Body of pancreas (tissue), 4 donors: ENCODE data around the gene WNT5B.

Source experiments
- POLR2A ChIP-seq, 3 donors: fragments of 450-650 bp; IDR thresholded peaks; one replicate each; pipeline ENCODE4 v1.6.1; 2016; ENCODE audit warnings: antibody characterized with exemption in 3 of 3, mild to moderate bottlenecking in 2 of 3
- TF ChIP-seq, protein P1 (sequence below), 7 experiments: fragments of 450-650 bp in 4 of 7; fragments of 200-600 bp in 3 of 7; sonication (generic) in 3 of 7; IDR thresholded peaks; one replicate each; pipeline ENCODE4 v1.5.1; 2016 to 2019; ENCODE audit warnings: antibody characterized with exemption in 7 of 7

DNA sequence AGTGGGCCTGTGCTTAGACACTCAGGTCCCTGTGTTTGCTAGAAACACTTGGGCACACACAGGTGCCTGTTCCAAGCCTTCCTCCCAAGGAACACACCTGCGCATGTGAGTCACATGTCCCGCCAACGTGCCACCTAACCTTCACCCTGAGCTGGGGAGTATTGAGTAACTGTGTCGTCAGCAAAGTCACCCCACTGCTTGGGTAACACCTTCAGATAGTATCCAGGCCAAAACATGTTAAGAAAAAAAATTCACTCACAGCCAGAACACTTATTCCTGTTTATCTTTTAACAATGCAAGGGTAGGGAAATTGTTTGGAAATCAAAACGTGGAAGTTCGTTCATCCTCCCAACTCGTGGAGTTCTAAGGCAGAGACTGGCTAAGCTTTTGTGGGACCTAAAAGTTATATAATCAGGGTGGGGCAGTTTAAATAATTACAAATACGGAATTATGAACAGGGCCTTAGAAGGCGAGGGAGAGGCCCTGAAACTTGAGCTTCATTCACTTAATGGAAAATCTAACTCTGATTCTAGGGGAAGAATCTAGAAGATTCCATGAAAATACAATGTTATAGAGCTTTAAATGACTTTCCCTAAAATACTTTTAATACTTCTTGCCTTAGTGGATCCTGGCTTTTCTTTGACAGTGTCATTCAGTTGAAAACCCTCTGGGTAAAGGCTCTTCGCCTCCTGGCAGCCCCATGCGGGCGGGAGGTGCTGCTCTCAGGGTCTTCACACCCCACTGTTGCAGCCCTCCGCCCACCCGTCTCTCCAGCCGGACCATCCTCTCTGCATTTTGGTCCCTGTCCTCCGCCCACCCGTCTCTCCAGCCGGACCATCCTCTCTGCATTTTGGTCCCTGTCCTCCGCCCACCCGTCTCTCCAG is 31.5 kb downstream of the WNT5B start:
- TF ChIP-seq, protein P1, sequence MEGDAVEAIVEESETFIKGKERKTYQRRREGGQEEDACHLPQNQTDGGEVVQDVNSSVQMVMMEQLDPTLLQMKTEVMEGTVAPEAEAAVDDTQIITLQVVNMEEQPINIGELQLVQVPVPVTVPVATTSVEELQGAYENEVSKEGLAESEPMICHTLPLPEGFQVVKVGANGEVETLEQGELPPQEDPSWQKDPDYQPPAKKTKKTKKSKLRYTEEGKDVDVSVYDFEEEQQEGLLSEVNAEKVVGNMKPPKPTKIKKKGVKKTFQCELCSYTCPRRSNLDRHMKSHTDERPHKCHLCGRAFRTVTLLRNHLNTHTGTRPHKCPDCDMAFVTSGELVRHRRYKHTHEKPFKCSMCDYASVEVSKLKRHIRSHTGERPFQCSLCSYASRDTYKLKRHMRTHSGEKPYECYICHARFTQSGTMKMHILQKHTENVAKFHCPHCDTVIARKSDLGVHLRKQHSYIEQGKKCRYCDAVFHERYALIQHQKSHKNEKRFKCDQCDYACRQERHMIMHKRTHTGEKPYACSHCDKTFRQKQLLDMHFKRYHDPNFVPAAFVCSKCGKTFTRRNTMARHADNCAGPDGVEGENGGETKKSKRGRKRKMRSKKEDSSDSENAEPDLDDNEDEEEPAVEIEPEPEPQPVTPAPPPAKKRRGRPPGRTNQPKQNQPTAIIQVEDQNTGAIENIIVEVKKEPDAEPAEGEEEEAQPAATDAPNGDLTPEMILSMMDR (IDR thresholded peaks at IDR 0.05): peak in 1 of 7 experiments; percentile 11
- peak in 2 of 3 donors; percentile 67 to 77 for TF ChIP-seq POLR2A (IDR thresholded peaks at IDR 0.05)
